ENCODE results near the gene CBFA2T3. TPM values are rescaled to one million over a fixed set of nuclear protein-coding genes. Genes with fewer than 3 reads are reported as not detected.
"Not testable (repeated sequence)": the region's sequence is repeated elsewhere in the genome, so short reads cannot be mapped to it uniquely, and the experiment has no call there.

The CBFA2T3 gene
- total RNA-seq, 1 experiment from 2014 or later, result not detected

GRCh38 chr16:88927010-88927409, 50.0 kb downstream of the CBFA2T3 start:
- DNase-seq (ENCODE audit: extremely low read depth, low read depth), result peak; percentile 35

DNA sequence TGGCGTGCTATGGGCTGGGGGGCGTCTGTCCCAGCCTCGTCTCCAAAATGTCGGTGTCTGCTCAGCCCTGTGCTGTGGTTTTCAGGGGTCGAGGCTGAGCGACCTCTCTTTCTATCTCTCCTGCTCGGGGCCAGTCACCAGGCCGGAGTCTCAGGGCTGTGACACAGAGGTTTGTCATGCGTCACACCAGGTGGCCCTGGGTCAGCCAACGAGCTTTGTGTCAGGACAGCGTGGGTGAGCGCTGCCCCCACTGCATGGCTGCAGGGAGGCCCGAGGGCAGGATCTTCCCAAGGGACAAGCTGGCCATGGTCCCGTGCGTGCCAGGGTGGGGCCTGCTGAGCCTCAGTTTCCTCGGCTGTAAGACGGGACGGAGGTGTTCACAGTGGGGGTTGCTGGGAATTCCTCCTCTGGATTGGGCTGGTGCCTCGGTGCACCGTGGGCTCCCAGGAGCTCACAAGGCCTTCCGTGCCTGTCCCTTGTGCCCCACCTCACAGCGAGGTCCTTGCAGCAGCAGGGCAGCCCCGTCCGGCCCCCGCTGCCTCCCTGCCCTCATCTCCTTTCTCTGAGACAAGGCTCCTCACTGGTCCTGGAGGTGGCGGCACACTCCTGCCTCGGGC, 50.5 kb downstream of the CBFA2T3 start:
- no peak for DNase-seq (ENCODE audit: extremely low read depth, low read depth)

DNA sequence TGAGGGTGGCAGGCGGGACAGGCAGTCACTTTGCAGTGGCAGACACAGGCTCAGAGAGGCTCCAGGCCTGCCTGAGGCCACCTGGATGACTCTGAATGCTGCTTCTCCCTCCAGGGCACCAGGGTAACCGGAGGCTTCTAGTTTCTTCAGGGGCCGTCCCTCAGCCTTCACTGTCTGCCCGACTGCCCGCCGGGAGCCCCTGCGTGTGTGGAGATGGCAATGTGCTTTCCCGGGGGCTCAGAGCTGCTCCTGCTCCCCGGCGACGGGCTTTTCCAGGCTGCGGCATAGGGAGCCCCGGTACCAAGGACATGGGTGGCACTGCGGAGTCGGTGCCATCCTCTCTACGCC, 51.5 kb downstream of the CBFA2T3 start:
- no peak for DNase-seq (ENCODE audit: extremely low read depth, low read depth)

GRCh38 chr16:88924834-88925539, 52.0 kb downstream of the CBFA2T3 start:
- peak; percentile 70 for DNase-seq (ENCODE audit: extremely low read depth, low read depth)

GRCh38 chr16:88923926-88924833, 52.8 kb downstream of the CBFA2T3 start:
- DNase-seq (ENCODE audit: extremely low read depth, low read depth), result no peak

- no peak for DNase-seq (ENCODE audit: extremely low read depth, low read depth)
Measured at GRCh38 chr16:88923450-88923849, 53.6 kb downstream of the CBFA2T3 start.

DNA sequence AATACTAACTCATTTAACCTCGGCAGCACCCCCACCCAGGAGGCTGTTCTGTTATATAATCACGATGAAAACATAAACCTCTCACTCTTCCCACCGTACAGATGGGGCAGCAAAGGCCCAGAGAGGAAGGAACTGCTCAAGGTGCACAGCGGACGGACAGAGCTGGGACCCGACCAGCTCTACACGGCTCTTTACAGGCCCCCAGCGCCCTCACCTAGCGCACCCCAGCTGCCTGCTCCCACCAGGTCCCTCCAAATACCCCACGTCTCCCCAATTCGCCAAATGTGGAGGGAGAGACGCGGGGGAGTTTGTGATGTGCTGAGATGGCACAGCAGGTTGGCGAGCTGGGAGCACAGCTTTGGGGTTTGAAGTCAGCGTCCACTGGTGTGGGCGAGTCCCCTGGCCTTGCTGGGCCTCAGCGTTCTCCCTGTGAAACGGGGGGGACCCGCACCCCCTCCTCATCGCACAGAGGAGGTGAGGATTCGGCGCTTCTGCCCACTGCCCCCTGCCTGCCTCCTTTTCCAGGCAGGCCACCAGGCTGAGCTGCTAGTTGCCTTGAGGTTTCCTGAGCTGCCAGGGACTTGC, 54.1 kb downstream of the CBFA2T3 start:
- no peak for DNase-seq (ENCODE audit: extremely low read depth, low read depth)

- no peak for DNase-seq (ENCODE audit: extremely low read depth, low read depth)
Measured at GRCh38 chr16:88922114-88922825, 54.7 kb downstream of the CBFA2T3 start.

- DNase-seq (ENCODE audit: extremely low read depth, low read depth), result no peak
Measured at GRCh38 chr16:88921591-88921990, 55.4 kb downstream of the CBFA2T3 start.

DNA sequence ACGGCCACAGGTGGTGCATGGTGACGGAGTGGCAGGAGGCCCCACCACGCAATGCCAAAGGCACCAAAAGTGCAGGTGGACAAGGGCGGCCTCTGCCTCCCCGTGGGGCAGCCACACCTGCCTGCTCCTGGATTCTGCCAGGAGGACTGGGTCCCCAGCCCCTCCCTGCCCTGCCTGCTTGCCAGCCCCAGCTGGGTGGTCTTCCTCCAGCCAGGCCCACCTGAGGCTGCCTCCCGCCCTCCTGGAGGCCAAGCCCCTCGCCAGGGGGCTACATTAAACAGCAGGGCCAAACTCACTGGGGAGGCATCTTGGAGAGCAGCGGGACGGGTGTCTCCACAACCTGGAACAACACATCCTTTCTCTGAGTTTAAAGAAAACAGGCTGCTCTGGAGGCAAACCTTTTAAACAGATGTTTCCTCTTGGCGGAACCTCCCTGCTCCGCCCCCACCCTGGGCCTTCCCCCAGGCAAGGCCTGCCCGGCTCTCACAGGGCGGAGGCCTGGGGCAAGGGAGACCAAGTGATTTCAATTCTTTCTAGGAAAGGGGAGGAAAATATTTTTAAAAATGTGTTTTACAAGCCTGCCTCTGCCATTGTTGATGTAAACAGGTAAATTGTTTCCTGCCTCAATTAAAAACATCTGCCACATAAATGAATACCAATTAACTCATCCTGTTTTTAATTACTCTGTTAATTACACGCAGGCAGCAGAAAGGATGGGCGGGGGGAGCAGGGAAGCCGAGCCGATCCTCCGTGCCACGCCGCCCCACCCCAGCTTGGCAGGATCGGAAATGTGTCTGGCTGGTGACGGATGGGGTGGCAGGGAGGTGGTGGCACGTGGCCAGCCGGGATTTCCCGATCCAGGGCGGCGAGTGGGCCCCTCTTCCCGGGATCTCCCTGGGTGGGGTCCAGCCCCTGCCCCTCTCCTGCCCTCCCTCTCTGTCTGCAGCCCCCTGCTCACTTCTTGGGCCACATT, 56.1 kb downstream of the CBFA2T3 start:
- DNase-seq (ENCODE audit: extremely low read depth, low read depth), result no peak

DNA sequence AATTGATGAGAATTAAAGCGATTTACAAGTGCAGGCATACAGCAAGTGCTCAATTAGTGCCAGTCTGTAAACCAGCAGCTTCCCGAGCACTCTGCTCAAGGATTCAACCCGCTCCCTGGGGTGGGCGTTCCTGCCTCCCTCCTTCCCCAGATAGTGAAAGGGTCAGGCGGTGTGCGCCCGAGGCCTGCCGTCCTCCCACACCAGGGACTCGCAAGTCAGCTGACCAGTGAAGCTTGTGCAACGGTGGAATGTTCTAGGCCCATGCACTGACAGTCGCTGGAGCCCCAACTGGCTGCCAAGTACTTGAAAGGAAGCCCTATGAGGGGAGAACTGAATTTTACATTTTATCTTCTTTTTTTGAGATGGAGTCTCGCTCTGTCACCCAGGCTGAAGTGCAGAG, 57.1 kb downstream of the CBFA2T3 start:
- no peak for DNase-seq (ENCODE audit: extremely low read depth, low read depth)

DNA sequence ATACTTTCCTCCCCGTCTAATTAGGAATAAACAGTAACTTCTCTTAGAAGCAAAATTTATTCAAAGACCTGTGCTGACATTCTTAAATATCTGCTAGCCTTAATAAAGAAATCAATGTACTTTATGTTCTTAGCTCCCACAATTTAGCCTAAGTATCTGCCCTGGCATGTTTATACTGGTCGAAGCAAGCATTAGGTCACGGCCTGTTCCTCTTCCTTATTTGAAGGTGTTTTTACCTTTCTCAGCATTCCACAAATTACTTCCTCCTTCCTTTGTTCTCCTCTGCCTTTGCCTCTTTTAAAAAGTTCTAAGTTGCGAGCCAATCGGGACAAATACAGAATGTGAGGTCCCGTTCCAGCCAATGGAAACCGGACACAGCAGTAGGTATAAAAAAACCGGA, 58.1 kb downstream of the CBFA2T3 start:
- DNase-seq (ENCODE audit: extremely low read depth, low read depth), result not testable (repeated sequence)

- no peak for DNase-seq (ENCODE audit: extremely low read depth, low read depth)
Measured at GRCh38 chr16:88917915-88918627, 58.9 kb downstream of the CBFA2T3 start.

DNA sequence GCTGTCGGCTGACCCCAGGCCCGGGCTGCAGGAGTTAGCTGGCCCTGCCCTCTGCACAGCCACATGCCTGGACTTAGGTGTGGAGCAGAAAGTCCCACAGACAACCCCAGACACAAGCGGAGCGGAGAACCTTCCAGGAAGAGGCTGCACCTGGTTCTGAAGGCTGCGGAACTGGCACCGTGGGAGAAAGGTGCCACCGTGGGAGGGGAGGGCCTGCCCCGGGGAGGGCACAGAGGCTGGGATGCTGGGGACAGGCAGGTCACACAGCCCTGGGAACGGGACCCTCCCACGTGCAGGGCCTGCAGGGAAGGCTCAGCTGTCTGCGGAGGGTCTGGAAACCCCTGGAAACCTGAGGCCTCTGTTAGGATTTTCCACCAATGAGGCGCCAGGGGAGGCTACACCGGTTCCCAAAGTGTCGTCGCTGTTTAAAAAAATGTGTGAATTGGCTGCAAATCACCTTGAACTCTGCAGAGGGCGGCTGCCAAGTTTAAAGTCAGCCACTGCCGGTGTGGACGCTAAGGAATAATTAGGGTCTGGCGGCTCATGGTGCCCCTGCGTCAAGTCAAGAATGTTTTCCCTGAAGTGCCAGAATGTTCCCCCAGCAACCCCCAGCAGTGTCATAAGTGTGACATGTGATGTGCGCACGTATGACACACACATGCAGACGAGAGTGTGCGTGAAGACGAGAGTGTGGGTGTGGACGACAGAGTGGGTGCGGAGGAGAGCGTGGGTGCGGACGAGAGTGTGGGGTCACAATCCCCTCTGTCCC, 59.7 kb downstream of the CBFA2T3 start:
- no peak for DNase-seq (ENCODE audit: extremely low read depth, low read depth)

- DNase-seq (ENCODE audit: extremely low read depth, low read depth), result no peak
Measured at GRCh38 chr16:88915639-88916327, 61.2 kb downstream of the CBFA2T3 start.

DNA sequence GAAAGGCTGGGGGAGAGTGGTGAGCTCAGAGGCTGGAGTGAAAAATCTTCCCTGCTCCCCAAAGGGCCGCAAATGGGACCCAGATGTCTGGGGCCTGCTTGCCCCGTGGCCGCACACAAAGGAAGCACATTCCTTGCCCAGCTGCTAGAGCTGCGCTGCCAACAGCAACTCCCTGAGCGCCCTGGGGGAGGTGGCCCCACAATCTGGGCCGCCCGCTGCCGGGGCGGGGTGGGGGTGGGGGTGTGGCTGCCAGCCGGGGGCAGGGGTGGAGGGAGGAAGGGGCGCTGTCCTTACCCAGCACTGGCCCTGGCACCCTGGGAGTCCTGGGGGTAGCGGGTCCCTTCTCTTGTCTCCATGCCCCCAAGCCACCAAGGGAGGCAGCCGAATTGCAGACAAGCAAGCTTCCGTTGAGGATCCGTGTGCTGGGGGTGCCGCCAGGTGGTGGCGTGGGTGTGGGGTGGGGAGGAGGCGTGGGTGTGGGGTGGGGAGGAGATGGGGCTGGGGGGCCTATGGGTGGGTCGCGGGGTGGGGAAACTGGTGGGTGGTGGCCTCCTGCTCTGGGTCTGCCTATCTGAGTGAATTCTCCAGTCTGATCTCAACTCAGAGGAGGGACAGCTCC, 62.1 kb downstream of the CBFA2T3 start:
- no peak for DNase-seq (ENCODE audit: extremely low read depth, low read depth)

DNA sequence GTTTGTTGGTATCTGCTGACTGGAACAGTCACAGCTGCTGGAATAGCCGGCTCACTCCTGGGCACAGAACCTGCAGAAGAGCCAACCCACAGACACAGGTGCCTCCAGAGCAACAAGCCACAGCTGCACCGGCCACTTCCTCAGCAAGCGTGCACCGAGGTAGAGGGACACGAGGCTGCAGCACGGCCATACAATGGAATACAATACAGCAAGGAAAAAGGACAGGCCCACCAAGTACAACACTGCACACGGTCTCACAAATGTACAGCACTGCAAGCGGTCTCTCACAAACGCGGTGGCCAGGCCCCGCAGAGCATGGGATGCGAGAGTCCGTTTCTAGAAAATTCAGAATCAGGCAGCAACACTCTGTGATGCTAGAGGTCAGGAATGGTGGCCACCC, 63.1 kb downstream of the CBFA2T3 start:
- no peak for DNase-seq (ENCODE audit: extremely low read depth, low read depth)
